ENCODE data around the gene UBE2Z. TPM values are rescaled to one million over a fixed set of nuclear protein-coding genes. Genes with fewer than 3 reads are reported as not detected.

Gene UBE2Z
- total RNA-seq, 1 experiment from 2014 or later: 65.1 TPM

- Mint-ChIP-seq H3K4me3 (peak overlapping the region; percentile 100), H3K4me1 (peaks cover 31% of the 10 kb centered on the region), H3K36me3 (peaks cover 44% of the 10 kb centered on the region), H3K27ac (peak overlapping the region; percentile 59; the same call in 1 of the 2 replicates), H3K27me3 (ENCODE audit: low read depth) (no peaks in the 10 kb centered on the region), H3K9me3 (no peaks in the 10 kb centered on the region)
- no peak for ATAC-seq
- ChIA-PET POLR2A (interaction anchor here (1.0 to 3.2 kb wide), 3 partner anchors 17 to 105 kb away, joined by 3 to 23 read pairs (median 6); partner anchors contain the start of genes ATP5MC1 and SNF8), CTCF (interaction anchor here (1.0 to 1.8 kb wide), 3 partner anchors 25 to 126 kb away, joined by 3 to 10 read pairs (median 9); no protein-coding TSS in a partner anchor)
- TF ChIP-seq ATF2 (CRISPR knock-in tag; IDR thresholded peaks at IDR 0.05; ENCODE audit: borderline replicate concordance, low read depth) (no peak), MAX (CRISPR knock-in tag; IDR thresholded peaks at IDR 0.05) (no peak), CREM (CRISPR knock-in tag; IDR thresholded peaks at IDR 0.05) (no peak), ELF4 (CRISPR knock-in tag; IDR thresholded peaks at IDR 0.05; ENCODE audit: low read depth) (no peak)
- DNase-seq (ENCODE audit: low spot score): no peak
Observed at GRCh38 chr17:48909783-48910182, 1.6 kb downstream of the UBE2Z start.

- TF ChIP-seq CREB1 (CRISPR knock-in tag; IDR thresholded peaks at IDR 0.05): no peak
- no peak for TF ChIP-seq CDX4 (CRISPR knock-in tag; IDR thresholded peaks at IDR 0.05; ENCODE audit: borderline replicate concordance)
- TF ChIP-seq GRHL2 (CRISPR knock-in tag; IDR thresholded peaks at IDR 0.05; ENCODE audit: insufficient replicate concordance, severe bottlenecking): no peak
- no peak for TF ChIP-seq PREB (CRISPR knock-in tag; IDR thresholded peaks at IDR 0.05; ENCODE audit: borderline replicate concordance)
- TF ChIP-seq JUN (CRISPR knock-in tag; IDR thresholded peaks at IDR 0.05): no peak
- TF ChIP-seq HMGA2 (CRISPR knock-in tag; IDR thresholded peaks at IDR 0.05): no peak
- TF ChIP-seq IRF1 (CRISPR knock-in tag; IDR thresholded peaks at IDR 0.05): no peak
- TF ChIP-seq SMAD4 (CRISPR knock-in tag; IDR thresholded peaks at IDR 0.05): no peak
- TF ChIP-seq FOXP1 (CRISPR knock-in tag; IDR thresholded peaks at IDR 0.05; ENCODE audit: borderline replicate concordance): no peak
- no peak for TF ChIP-seq RELA (CRISPR knock-in tag; IDR thresholded peaks at IDR 0.05; ENCODE audit: borderline replicate concordance)
- no peak for TF ChIP-seq PRDM15 (CRISPR knock-in tag; IDR thresholded peaks at IDR 0.05)
- TF ChIP-seq IRF2 (CRISPR knock-in tag; IDR thresholded peaks at IDR 0.05; ENCODE audit: borderline replicate concordance, low read depth): no peak
- no peak for TF ChIP-seq SOX15 (CRISPR knock-in tag; IDR thresholded peaks at IDR 0.05)
- no peak for TF ChIP-seq ATF6 (CRISPR knock-in tag; IDR thresholded peaks at IDR 0.05)
- TF ChIP-seq MYBL2 (CRISPR knock-in tag; IDR thresholded peaks at IDR 0.05): no peak
- H3K36me3 Mint-ChIP-seq: peaks cover 45% of the 10 kb centered on the region
- no peaks in the 10 kb centered on the region for H3K27me3 Mint-ChIP-seq (ENCODE audit: low read depth)
- POLR2A ChIA-PET: no interaction called here
- no peaks in the 10 kb centered on the region for H3K9me3 Mint-ChIP-seq
- ATAC-seq (no peak), DNase-seq (ENCODE audit: low spot score) (no peak)
- peak overlapping the region; percentile 100 for H3K4me3 Mint-ChIP-seq
- CTCF ChIA-PET: no interaction called here
- peaks cover 31% of the 10 kb centered on the region for H3K4me1 Mint-ChIP-seq
- peak overlapping the region; percentile 50 for H3K27ac Mint-ChIP-seq
Observed at GRCh38 chr17:48910370-48910769, 2.2 kb downstream of the UBE2Z start.

All from WTC11 (cell line).